ENCODE measurements around the gene OPTC.

GRCh38 chr1:203464226-203464625, 29.7 kb upstream of the OPTC start:
- TF ChIP-seq CTCF (IDR thresholded peaks at IDR 0.05; ENCODE audit: control extremely low read depth in 1 of 3, insufficient read depth in 1 of 3, low read depth in 1 of 3, low read length in 3 of 3) (no peak), PHF8 (conservative IDR thresholded peaks at IDR 0.05; ENCODE audit: low read depth, low read length) (no peak), TBP (IDR thresholded peaks at IDR 0.05; ENCODE audit: low read depth, low read length) (no peak), TEAD4 (IDR thresholded peaks at IDR 0.05; ENCODE audit: low read depth, low read length) (no peak), TAF1 (IDR thresholded peaks at IDR 0.05; ENCODE audit: low read depth, low read length) (no peak), POLR2A (IDR thresholded peaks at IDR 0.05; ENCODE audit: control extremely low read depth in 1 of 2, low read depth in 2 of 2, low read length in 2 of 2) (no peak), EZH2 (IDR thresholded peaks at IDR 0.05; ENCODE audit: low read depth, low read length, severe bottlenecking) (no peak), HDAC2 (IDR thresholded peaks at IDR 0.05; ENCODE audit: borderline replicate concordance in 1 of 2, low read depth in 2 of 2, low read length in 2 of 2) (no peak), POLR2AphosphoS5 (IDR thresholded peaks at IDR 0.05; ENCODE audit: low read depth, low read length) (no peak), EP300 (IDR thresholded peaks at IDR 0.05; ENCODE audit: borderline replicate concordance in 1 of 2, low read depth in 2 of 2, low read length in 2 of 2) (no peak), GTF2F1 (IDR thresholded peaks at IDR 0.05; ENCODE audit: borderline replicate concordance, low read depth, low read length) (no peak), SUZ12 (IDR thresholded peaks at IDR 0.05; ENCODE audit: low read length) (no peak), JUND (IDR thresholded peaks at IDR 0.05; ENCODE audit: low read length) (no peak)
